Stimulated activated CD8-positive, alpha-beta memory T cell treated with anti-CD3 and anti-CD28 coated beads, Interleukin-7, amount 100 ng/mL, for 1 hour (primary cell): ENCODE results near the gene OBP2B.
"Not testable (repeated sequence)": the region's sequence is repeated elsewhere in the genome, so short reads cannot be mapped to it uniquely, and the experiment has no call there.

ENCODE experiments used
- DNase-seq, 2 donors: peaks; one replicate each; pipeline ENCODE4 v3.0.0-alpha.2; 2020; ENCODE audit warnings: low read depth in 2 of 2

OBP2B gene

DNA sequence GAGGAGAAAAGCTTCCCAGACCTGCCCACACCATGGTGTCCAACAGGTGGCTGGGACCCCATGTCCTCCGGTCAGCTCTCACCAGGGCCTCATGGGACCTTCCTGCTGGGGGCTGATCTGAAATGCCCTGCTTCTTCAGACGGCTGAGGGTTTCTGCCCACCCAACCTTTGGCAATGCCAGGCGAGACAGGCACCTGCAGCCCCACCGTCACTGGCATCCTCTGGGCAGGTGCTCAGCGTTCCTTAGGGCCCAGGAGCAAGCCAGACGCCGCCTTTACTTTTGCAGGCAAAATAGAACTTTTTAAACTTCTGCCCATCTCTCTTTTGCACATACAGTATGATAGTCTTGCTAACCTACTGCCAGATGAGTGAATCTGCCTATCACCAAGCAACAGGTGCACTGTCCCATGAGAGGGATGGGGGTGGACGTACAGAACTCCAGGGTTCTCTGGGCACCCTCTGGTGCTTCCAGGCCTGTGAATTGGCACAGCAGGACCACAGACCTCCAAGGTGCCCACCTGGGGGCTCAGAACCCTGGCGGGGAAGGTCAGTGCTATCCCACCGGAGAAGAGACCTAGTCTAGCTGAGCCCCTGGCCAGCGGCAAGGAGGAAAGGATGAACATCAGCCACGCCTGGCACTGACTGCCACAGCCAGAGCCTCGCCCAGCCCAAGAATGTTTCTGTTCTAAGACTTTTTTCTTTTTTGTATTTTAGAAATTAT, 7.5 kb downstream of the OBP2B start:
- no peak for DNase-seq

DNA sequence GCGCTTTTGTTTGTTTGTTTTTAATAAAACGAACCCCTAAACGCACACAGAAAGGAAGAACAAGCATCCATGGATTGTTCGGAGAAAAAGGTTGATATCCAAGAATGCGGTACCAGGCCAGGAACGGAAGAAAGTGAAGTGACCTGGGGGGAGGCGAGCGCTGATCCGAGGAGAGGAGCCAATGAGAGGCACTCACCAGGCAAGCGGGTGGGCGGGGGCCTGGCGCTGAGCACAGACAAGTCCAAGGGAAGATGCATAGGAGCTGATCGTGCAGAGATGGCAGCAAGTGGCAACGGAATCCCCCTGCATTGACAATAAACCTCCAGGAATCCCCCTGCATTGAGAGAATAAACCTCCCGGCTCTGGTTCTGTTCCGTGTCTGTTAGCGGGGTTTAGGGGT, 8.4 kb downstream of the OBP2B start:
- DNase-seq: no peak

DNA sequence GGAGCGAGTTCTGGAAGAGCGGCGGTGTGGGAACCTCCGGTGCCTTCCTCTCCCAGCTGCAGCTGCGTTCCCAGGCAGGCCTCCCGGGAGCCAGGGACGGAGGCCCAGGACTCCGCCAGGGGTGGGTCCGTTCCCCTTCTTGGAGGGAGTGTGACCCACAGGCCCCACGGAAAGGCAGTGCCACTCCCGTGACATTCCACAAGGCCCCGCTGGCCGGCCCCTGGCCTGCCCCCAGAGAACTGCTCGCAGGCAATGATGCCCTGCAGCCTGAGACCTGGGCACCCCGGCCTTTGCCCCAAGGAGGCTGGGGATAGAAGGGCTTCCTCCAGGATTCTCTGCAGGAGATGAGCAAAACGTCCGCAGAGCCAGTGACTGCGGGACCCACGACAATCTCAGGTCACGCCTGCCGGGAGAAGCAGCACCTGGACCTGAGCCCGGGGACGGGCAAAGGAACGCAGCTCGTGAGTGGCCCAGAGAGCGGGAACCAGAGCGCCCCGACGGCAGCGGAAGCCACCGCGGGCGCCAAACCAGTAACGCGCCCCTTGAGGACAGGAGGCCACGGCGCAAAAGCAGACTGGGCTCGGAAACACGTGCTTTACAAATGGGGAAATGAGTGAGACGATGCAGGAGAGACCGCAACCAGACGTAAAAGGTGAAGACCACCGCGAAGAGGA, 9.3 kb downstream of the OBP2B start:
- no peak for DNase-seq

DNA sequence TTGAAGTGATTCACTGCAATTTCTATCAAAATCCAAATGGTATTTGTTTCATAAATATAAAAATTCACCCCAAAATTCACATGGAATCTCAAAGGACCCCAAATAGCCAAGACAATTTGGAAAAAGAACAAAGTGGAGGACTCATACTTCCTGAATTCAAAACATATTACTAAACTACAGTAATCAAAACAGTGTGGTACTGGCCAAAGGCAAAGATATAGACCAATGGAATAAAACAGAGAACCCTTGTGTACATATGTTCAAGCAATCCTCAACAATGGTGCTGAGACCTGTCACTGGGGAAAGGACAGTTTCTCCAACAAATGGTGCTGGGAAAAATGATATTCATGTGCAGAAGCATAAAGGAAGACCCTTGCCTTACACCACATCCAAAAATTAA, 14.0 kb downstream of the OBP2B start:
- no peak for DNase-seq

DNA sequence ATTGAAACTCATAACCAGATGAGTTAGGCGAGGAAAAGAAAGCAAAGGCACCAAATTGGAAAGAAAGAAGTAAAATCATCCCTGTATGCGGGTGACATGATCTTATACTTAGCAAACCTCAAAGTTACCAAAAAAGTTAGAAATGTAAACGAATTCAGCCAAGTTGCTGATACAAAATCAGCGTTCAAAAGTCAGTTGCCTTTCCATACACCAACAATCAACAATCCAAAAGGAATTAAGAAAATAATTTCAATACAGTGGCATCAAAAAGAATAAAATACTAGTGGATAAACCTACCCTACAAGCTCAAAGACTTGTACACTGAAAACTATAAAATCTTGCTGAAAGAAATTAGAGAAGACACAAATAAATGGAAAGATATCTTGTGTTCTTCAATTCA, 14.5 kb downstream of the OBP2B start:
- DNase-seq: no peak

DNA sequence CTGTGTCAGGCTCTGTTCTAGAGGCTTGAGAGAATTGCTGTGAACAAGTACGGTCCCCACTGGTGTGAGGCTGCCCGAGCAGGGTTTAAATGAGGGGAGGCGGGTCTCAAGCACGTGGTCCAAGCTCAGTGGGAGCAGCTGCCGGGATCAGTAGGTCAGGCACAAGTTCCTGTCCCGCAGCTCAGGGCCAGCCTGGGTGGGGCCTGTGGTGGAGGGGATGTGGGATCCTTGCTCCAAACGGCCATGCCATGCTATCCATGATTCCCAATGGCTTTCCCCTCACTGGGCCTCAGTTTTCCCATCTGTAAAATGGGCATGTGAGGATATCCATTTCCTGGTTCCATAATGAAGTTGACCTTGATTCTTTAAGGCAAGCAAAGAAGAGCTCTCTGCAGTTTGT, 17.1 kb downstream of the OBP2B start:
- DNase-seq: no peak

DNA sequence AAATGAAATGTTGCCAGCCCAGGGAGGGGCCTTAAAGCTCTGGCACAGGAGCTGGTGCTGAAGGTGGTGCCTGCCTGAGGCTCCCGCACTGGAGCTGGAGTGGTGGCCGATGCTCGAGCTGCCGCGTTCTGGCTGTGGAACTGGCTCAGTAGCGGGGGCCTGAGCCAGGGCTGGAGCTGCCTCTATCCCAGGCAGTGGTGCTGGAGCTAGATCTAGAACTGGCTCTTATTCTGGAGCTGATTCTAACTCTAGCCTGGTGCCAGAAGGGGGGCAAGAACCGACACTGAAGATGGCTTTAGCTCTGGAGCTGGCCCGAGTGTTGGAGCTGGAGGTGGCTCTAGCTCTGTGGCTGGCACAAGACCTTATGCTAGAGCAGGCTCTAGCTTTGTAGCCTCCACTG, 19.2 kb downstream of the OBP2B start:
- DNase-seq: no peak

DNA sequence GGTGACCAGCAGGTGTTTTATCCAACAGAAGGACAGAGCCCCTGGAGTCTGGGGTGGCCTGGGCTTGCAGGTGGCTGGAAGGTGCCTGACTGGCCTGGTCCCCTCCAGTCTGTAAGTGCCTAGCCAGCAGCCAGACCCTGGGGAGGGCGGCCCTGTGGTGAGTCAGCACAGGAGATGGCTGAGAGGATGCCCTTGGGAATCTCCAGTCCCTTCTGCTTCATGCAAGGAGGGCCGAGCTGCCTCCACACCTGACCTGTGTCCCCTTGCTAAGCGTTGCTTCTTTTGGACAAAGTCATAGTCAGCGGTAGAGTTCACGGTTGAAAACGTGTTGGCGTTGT, 20.2 kb downstream of the OBP2B start:
- DNase-seq: no peak

DNA sequence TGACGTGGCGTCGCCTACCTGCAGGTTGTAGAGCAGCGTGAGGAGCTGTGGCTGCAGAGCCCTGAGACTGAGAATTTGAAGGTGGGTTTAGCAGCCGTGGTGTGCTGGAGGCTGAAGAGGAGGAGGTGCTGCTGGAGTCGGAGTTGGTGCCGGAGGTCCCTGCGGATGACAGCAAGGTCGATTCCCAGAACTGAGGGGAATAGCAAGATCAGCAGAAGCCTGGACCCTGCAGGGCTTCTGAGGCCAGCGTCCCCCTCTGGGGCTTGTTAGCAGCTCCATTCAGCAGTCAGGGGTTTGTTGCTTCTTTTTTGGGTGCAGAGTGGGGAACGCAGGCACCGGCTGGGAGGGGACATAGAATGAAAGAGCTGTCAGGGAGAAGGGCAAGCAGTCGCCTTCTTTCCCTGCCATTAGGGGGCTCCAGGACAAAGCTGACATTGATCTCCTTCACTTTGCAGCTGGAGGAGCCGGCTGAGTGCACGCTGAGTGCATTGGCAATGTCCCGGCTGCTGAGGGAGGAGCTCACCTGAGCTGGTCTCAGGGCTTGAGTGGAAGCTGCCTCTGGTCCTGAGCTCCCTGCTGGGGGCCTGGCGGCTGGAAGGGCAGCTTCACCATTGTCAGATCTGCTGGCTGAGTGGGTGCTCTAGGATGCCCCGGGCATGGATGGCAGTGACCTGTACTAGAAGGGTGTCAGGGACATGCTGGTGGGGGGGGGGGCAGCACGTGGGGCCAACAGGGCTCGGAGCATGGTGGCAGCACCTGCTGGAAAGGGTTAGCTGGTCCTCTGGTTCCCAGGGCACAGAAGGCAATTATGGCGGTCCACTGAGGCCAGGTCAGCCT, 20.8 kb downstream of the OBP2B start:
- DNase-seq: no peak

DNA sequence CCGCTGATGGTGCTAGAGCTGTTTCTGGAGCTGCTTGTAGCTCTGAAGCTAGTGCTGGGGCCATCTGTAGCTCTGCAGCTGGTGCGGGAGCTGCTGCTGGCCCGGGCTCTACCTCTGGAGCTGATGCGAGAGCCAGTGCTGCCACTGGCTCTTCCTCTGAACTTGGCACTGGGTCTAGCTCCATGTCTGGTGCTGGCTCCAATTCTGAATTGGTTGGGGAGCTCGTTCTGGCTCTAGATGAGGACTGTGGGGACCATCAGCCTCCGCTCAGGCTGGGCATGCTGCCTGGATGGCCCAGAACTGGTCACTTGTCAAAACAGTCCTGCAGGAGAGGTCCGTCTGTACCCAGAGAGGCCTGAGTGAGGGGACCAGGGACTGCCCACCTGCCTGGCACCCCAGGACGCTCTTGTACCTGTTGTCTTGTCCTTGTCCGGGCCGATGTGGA, 21.5 kb downstream of the OBP2B start:
- DNase-seq: no peak

DNA sequence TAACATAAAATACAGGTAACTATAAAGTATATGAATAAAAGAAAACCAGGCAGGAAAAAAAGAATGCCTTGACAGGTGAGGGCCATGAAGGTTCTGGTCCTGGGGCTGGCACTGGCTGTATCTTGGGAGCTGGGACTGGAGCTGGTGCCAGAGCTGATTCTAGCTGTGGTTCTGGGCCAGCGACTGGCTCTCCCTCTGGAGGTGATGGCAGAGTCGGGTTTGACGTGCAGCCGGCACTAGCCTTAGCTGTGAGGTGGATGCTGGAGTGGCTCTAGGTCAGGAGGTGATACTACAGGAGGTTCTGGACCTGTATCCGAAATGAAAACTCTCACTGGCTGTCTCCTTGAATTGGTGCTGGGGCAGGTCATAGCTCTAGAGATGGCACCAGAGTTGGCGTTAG, 22.3 kb downstream of the OBP2B start:
- no peak for DNase-seq

DNA sequence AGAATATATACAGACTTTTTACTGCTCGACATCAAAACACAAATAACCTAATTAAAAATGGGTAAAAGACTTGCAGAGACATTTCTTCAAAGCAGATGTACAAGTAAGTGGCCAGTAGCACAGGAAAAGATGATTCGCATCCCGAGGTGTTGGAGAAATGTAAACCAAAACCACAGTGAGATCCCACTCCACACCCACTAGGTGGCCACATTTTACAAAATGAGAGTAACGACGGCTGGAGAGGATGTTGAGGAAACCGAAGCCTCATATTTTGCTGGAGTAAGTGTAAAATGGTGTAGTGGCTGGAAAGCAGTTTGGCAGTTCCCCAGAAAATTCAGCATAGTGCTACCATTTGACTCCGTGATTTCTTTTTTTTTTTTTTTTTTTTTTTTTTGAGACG, 24.1 kb downstream of the OBP2B start:
- no peak for DNase-seq

DNA sequence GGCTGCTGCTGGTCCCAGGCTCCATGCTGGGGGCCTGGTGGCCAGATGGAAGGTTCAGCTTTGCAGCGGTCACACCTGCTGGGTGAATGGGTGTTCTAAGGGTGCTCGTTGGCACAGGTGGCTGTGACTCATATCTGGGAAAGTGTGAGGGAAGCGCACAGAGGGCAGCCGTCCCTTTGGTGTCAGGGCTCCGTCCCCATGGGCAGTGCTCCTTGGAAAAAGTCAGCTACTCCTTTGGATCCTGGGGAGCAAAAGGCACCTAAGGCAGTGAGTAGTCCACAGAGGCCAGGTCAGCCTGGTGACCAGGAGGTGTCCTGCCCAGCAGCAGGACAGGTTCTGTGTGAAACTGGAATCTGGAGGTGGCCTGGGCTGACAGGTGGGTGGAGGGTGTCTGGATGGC, 26.9 kb downstream of the OBP2B start:
- no peak for DNase-seq

DNA sequence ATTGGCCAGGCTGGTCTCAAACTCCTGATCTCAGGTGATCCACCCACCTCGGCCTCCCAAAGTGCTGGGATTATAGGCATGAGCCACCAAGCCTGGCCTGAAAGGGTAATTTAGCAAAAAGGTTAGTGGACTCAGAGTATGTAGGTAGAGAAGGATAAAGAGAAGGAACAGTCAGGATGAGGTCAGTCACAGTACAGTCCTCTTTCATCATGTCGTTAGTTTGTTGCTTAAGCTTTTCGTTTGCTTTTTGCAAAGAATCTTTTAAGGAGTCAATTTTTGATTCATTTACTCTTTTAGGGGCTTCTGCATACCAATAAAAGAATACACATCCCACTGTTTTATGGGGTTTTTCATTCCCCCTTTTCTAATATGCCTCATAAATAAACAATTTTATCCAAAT, 27.5 kb downstream of the OBP2B start:
- DNase-seq: no peak

DNA sequence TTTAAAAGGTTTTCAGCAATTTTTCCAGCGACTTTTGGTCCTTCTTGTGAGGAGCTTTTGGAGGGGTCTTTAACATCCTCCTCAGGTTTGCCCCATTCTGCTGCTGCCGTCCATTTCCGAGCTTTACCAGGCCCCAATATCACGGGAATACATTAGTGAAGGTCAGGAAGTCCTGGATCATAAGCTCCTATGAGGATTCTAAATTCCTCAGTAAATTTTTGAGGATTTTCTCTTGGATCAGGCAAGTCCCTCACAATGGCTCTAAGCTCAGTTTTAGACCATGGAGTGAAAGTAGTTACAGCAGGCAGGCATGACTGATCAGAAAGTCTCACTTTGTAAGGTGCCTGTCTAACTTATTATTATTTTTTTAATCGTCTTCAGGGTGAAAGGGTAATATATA, 28.1 kb downstream of the OBP2B start:
- DNase-seq: no peak

DNA sequence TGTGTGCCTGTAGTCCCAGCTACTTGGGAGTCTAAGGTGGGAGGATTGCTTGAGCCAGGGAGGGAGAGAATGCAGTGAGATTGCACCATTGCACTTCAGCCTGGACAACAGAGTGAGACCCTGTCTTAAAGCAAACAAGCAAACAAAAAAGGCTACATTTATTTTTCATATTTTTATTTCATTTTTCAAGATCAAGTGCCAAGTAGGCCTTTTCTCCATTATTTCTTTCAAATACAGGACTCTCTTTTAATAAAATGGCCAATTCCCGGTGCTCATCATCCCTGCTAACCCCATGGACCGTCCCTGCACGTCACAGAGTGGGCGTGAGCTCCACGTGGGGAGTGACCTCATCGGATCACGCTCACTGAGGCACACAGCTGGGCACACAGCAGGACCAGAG, 36.0 kb downstream of the OBP2B start:
- no peak for DNase-seq

DNA sequence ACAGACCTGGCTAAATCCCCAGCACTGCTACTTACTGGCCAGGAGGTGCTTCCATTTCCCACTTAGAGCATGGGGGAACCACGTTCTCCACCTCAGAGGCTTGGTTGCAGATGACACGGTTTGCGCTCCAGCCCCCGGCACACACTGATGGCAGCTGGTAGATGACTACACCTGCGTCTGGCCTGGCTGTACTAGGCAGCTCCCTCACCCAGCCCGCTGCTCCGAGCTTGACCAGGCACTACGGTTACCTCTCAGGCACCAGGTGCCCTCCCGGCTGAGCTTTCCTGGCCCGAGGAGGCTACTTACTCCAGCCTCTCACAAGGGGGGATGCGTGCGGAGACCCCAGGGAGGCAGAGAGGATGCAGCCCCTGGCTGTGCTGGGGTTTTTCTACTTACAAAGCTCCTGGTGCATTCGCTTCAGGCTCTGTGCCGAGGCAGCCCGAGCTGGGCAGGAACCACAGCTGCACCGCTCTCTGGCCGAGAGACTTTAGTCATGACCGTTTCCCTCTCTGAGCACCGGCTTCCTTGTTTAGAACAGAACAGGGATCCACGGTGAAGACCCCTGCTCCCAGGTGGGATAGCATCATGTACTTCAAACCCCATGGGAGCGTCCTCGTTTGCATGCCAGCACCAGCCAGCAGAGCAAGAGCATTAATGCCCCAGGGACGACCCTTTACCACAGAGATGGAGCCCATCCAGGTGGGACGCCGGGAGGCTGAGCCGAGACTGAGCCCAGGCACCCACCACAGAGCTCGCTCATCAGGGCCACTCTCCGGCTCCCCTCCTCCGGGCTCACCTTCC, 37.7 kb downstream of the OBP2B start:
- no peak for DNase-seq

DNA sequence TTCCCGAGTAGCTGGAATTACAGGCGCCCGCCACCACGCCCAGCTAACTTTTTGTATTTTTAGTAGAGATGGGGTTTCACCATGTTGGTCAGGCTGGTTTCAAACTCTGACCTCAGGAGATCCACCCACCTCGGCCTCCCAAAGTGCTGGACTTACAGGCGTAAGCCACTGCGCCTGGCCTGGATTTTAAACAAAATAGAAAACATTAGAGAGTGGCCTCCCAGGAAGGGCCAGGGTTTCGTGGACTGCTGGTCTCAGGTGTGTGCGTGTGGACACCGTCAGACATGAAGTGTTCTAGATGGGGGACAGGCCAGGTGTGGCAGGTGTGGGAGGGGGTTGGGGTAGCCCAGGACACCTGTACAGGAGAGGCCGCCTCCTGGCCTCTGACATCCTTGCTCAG, 38.3 kb downstream of the OBP2B start:
- no peak for DNase-seq

DNA sequence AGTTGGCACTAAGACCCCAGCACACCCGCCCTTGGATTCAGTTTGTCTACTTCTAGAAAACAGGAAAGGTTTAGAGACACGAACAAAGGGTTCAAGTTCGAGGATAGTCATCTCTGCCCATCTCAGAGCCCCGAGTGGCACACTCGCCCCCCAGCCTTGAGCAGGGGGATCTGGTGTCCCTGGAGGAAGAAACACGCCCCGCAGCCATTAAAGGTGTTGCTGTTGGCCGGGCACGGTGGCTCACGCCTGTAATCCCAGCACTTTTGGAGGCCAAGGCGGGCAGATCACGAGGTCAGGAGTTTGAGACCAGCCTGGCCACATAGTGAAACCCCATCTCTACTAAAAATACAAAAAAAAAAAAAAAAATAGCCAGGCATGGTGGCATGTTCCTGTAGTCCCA, 39.4 kb downstream of the OBP2B start:
- not testable (repeated sequence) for DNase-seq

DNA sequence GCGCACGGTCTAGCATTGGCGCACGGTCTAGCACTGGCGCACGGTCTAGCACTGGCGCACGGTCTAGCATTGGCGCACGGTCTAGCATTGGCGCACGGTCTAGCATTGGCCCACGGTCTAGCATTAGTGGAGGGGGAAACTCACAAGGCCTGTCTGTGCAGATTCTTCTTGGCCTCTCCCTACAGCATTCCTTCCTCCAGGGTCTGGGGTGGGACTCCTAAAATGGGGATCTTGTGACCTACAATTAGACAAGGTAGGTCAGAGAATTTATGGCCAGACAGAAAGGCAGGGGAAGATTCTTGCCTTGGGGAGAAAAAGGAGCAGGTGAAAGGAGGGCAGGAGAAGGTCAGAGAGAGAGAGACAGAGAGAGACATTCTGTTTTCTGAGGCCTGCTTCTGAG, 39.9 kb downstream of the OBP2B start:
- DNase-seq: no peak

DNA sequence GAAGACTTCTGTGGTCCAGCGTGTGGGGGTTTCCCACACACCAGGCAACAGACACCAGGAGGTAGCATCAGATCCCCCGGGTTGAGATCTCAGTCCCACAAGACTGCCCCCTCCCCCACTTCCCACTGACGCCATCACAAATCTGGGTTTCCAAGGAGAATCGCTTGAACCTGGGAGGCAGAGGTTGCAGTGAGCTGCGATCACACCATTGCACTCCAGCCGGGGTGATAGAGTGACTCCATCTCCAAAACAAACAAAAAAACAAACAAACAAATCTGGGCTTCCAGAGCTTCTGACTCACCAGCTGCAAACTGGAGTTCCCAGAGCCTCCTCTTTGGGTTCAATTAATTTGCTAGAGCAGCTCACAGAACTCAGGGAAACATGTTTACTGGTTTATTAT, 40.6 kb downstream of the OBP2B start:
- no peak for DNase-seq

DNA sequence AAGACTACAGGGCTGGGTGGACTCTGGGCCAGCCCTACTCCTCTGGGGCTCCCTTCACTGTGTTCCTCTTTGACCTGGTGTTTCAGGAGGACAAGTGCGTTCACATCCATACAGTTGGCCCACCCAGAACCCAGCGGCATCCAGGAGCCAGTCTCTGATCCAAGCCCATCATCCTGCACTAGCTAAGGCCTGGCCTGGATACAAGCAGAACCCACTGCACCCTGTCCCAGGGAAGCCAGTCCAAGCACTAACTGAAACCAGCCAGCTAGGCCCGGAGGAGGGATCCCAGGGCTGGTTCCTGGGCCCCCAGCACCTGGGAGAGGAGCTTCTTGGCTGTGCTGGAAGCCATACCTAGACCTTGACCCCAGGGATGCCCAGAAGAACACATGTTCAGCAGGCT, 41.3 kb downstream of the OBP2B start:
- DNase-seq: no peak
